RPMI7951 (cell line): ENCODE results near the gene NEU1. TPM values are rescaled to one million over a fixed set of nuclear protein-coding genes. Genes with fewer than 3 reads are reported as not detected.
"Not testable (repeated sequence)": the region's sequence is repeated elsewhere in the genome, so short reads cannot be mapped to it uniquely, and the experiment has no call there.

Source experiments
- DNase-seq: peaks from one replicate; pipeline ENCODE4 v3.0.0-alpha.2; 2012; ENCODE audit warnings: low read depth
- total RNA-seq: library from RNA; depleted of rRNA; stranded (reverse); fragments of >200 nt; shearing (Covaris generic); gene quantifications from 2 replicates; pipeline ENCODE4 v1.2.3, GENCODE V29; 2014; rRNA removed

NEU1 gene
- total RNA-seq, 1 experiment from 2014 or later: 55.3 TPM

DNA sequence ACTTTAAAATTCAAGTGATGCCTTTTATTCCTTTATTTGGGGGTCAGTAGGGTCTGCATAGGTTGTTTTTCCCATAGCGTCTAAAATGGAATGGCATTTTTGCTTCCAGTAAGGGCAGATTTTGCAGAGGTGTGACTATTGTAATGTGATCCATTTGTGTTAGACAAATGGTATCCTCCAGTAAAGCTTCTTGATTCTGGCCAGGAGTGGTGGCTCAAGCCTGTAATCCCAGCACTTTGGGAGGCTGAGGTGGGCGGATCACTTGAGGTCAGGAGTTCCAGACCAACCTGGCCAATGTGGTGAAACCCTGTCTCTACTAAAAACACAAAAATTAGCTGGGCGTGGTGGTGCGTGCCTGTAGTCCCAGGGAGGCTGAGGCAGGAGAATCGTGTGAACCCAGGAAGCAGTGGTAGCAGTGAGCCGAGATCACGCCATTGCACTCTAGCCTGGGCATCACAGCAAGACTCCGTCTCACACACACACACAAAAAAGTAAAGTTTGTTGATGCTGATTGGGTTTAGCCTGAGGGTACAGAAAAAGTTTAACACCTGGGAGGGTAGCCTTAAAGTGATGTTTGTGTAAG is 44.6 kb downstream of the NEU1 start:
- DNase-seq: peak; percentile 38

DNA sequence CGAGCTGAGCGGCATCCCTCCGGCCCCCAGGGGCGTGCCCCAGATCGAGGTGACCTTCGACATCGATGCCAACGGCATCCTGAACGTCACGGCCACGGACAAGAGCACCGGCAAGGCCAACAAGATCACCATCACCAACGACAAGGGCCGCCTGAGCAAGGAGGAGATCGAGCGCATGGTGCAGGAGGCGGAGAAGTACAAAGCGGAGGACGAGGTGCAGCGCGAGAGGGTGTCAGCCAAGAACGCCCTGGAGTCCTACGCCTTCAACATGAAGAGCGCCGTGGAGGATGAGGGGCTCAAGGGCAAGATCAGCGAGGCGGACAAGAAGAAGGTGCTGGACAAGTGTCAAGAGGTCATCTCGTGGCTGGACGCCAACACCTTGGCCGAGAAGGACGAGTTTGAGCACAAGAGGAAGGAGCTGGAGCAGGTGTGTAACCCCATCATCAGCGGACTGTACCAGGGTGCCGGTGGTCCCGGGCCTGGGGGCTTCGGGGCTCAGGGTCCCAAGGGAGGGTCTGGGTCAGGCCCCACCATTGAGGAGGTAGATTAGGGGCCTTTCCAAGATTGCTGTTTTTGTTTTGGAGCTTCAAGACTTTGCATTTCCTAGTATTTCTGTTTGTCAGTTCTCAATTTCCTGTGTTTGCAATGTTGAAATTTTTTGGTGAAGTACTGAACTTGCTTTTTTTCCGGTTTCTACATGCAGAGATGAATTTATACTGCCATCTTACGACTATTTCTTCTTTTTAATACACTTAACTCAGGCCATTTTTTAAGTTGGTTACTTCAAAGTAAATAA is 45.3 kb downstream of the NEU1 start:
- DNase-seq: peak; percentile 25

DNA sequence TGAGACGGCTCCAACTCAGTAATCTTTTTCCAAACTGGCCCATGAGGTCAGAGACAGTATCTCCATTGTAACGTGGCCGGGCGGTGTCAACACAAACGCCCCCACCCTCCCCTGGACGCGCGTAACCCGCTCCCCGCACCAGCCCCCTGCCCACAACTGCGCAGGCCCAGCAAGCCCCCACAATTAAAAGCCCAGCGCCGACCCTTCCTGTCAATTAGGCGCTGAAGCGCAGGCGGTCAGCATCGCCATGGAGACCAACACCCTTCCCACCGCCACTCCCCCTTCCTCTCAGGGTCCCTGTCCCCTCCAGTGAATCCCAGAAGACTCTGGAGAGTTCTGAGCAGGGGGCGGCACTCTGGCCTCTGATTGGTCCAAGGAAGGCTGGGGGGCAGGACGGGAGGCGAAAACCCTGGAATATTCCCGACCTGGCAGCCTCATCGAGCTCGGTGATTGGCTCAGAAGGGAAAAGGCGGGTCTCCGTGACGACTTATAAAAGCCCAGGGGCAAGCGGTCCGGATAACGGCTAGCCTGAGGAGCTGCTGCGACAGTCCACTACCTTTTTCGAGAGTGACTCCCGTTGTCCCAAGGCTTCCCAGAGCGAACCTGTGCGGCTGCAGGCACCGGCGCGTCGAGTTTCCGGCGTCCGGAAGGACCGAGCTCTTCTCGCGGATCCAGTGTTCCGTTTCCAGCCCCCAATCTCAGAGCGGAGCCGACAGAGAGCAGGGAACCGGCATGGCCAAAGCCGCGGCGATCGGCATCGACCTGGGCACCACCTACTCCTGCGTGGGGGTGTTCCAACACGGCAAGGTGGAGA is 47.4 kb downstream of the NEU1 start, which contains the start of the genes HSPA1A and HSPA1L:
Gene HSPA1A (plus strand): TSS at position 519 of the 814 bp plus-strand sequence. CDS start 214 bp downstream, at position 733.
Gene HSPA1L (minus strand): TSS at position 259 of the 814 bp plus-strand sequence. CDS start 3,311 bp downstream, outside the sequence.
- peak; percentile 97 for DNase-seq

DNA sequence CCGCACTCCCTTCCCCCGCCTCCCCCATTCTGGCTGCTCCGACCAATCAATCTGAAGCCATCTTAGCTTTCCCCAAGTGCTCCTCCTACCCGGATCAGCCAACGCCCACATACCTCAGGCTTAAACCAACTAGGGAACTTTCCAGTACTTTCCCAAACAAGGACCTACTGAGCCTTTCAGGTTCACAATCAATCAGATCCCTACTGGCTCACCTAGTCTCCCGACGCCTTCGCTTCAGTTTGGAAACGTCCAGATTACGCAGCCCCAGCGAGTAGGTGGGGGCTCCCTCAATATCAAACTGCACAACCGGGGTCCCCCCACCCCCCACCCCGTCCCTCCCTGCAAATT is 48.0 kb downstream of the NEU1 start:
- peak; percentile 98 for DNase-seq

DNA sequence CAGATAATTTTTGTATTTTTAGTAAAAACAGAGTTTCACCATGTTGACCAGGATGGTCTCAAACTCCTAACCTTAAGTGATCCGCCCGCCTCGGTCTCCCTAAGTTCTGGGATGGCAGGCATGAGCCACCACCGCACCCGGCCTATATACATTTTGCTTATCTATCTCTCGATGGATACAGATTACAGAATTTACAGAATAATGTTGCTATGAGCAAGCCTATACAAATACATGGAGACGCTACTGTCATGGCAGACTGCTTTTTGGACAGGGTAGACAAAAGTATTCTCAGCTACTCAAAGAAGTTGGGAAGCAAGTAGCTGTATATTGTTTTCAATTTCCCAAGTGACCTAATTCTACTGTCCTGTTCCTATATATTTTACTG is 49.2 kb downstream of the NEU1 start:
- DNase-seq: no peak

DNA sequence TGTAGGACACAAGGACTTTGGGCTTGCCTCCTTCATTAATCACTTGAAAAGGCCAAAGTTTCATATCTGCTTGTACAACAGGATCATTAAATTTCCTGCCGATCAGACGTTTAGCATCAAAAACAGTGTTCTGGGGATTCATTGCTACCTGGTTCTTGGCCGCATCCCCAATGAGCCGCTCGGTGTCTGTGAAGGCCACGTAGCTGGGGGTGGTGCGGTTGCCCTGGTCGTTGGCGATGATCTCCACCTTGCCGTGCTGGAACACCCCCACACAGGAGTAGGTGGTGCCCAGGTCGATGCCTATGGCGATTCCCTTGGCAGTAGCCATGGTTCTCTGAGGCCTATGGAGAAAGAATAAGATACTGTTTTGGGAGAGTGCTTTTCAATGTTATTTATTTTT is 51.0 kb downstream of the NEU1 start:
- DNase-seq: no peak

DNA sequence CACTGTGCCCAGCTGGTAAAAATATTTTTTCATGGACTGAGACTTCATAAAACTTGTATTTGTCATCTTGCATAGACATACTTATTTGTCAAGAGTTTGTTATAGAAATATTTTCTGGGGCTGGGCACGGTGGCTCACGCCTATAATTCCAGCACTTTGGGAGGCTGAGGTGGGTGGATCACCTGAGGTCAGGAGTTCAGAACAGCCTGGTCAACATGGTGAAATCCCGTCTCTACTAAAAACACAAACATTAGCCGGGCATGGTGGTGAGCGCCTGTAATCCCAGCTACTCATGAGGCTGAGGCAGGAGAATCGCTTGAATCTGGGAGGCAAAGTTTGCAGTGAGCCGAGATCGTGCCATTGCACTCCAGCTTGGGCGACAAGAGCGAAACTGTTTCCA is 54.0 kb downstream of the NEU1 start:
- DNase-seq: not testable (repeated sequence)

Other genes with a start within 250 kb of the NEU1 start
- gene AIF1, start 247.6 kb downstream of the NEU1 start, total RNA-seq: not detected in 2 replicates
- 52.8 and 53.7 TPM in 2 replicates for gene PRRC2A, start 242.1 kb downstream of the NEU1 start, total RNA-seq
- 124 and 161 TPM in 2 replicates for gene BAG6, start 210.2 kb downstream of the NEU1 start, total RNA-seq
- gene APOM, start 206.9 kb downstream of the NEU1 start, total RNA-seq: 2.5 and 3.4 TPM in 2 replicates
- 13.9 and 18.6 TPM in 2 replicates for gene C6orf47, start 202.0 kb downstream of the NEU1 start, total RNA-seq
- gene GPANK1, start 197.8 kb downstream of the NEU1 start, total RNA-seq: 20.0 and 22.5 TPM in 2 replicates
- 371 and 469 TPM in 2 replicates for gene CSNK2B, start 196.7 kb downstream of the NEU1 start, total RNA-seq
- gene LY6G5B, start 192.8 kb downstream of the NEU1 start, total RNA-seq: 0.36 and 1.3 TPM in 2 replicates
- gene LY6G5C, start 181.8 kb downstream of the NEU1 start, total RNA-seq: 2.9 and 3.2 TPM in 2 replicates
- gene ABHD16A, start 159.5 kb downstream of the NEU1 start, total RNA-seq: 36.7 and 36.9 TPM in 2 replicates
- not detected in 2 replicates for gene LY6G6F, start 156.0 kb downstream of the NEU1 start, total RNA-seq
- not detected in 2 replicates for gene LY6G6D, start 147.5 kb downstream of the NEU1 start, total RNA-seq
- not detected in 2 replicates for gene LY6G6C, start 141.1 kb downstream of the NEU1 start, total RNA-seq
- gene MPIG6B, start 139.4 kb downstream of the NEU1 start, total RNA-seq: not detected in 2 replicates
- 39.4 and 53.3 TPM in 2 replicates for gene DDAH2, start 133.5 kb downstream of the NEU1 start, total RNA-seq
- gene CLIC1, start 126.3 kb downstream of the NEU1 start, total RNA-seq: 1,387 and 1,552 TPM in 2 replicates
- 14.1 and 17.8 TPM in 2 replicates for gene MSH5, start 122.8 kb downstream of the NEU1 start, total RNA-seq
- gene SAPCD1, start 100.2 kb downstream of the NEU1 start, total RNA-seq: 0.72 and 2.7 TPM in 2 replicates
- 0.10 and 0.36 TPM in 2 replicates for gene VWA7, start 85.5 kb downstream of the NEU1 start, total RNA-seq
- gene VARS1, start 67.1 kb downstream of the NEU1 start, total RNA-seq: 26.4 and 33.6 TPM in 2 replicates
- gene LSM2, start 55.9 kb downstream of the NEU1 start, total RNA-seq: 145 and 164 TPM in 2 replicates
- 0.68 and 0.84 TPM in 2 replicates for gene HSPA1L, start 47.5 kb downstream of the NEU1 start, total RNA-seq
- 141 and 155 TPM in 2 replicates for gene HSPA1A, start 47.3 kb downstream of the NEU1 start, total RNA-seq
- gene HSPA1B, start 35.1 kb downstream of the NEU1 start, total RNA-seq: 82.1 and 101 TPM in 2 replicates
- 1.5 TPM in 1 of 2 replicates, not detected in the other for gene SLC44A4, start 16.2 kb upstream of the NEU1 start, total RNA-seq
- gene EHMT2, start 34.9 kb upstream of the NEU1 start, total RNA-seq: 38.6 and 46.1 TPM in 2 replicates
- gene ZBTB12, start 39.3 kb upstream of the NEU1 start, total RNA-seq: 1.2 and 1.4 TPM in 2 replicates
- gene C2, start 64.9 kb upstream of the NEU1 start, total RNA-seq: not detected in 2 replicates
- 0.72 and 1.8 TPM in 2 replicates for gene CFB, start 83.3 kb upstream of the NEU1 start, total RNA-seq
- gene NELFE, start 96.2 kb upstream of the NEU1 start, total RNA-seq: 235 and 246 TPM in 2 replicates
- 30.4 and 36.5 TPM in 2 replicates for gene SKIC2, start 96.4 kb upstream of the NEU1 start, total RNA-seq
- gene DXO, start 109.3 kb upstream of the NEU1 start, total RNA-seq: 21.0 and 27.8 TPM in 2 replicates
- 0.96 and 1.3 TPM in 2 replicates for gene C4A, start 119.2 kb upstream of the NEU1 start, total RNA-seq
- gene C4B, start 152.0 kb upstream of the NEU1 start, total RNA-seq: 0.68 and 0.72 TPM in 2 replicates
- gene CYP21A2, start 175.6 kb upstream of the NEU1 start, total RNA-seq: not detected in 2 replicates
- 0.12 and 0.20 TPM in 2 replicates for gene TNXB, start 246.5 kb upstream of the NEU1 start, total RNA-seq